ENCODE data around the gene SDHAF1. TPM values are rescaled to one million over a fixed set of nuclear protein-coding genes. Genes with fewer than 3 reads are reported as not detected.

The SDHAF1 gene
- total and polyA plus RNA-seq, 5 donors = 10.9 to 14.9 (median 12.9) TPM

DNA sequence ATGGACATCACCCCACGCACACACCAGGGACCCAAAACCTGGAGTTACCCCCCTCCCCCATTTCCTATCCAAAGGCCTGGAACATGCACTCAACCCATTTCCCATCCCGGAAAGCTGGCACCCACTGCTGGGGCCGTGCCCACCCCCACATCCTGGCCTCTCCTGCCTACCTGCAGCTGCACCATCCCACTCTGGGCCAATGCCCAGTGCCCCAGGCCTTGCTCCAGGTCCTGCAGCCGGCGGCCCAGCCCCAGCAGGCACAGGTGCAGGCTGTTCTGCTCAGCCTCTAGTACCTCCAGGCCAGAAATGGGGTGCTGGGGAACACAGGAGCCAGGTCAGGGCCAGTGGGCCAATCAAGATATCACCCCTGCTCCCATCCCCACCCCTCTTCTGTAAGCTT lies 12.0 kb downstream of the SDHAF1 start:
- Histone ChIP-seq H3K27me3 (ENCODE audit: control insufficient read depth, insufficient read depth) (no peaks in the 10 kb centered on the region), H3K27ac (ENCODE audit: low read length) (no peak overlapping the region), H3K9me3 (ENCODE audit: control insufficient read depth, low read length) (no peaks in the 10 kb centered on the region), H3K4me3 (ENCODE audit: low read length) (no peak overlapping the region), H3K4me1 (ENCODE audit: control insufficient read depth, insufficient read depth, low read length) (no peaks in the 10 kb centered on the region)
- DNase-seq = no peak
- no peak for ATAC-seq
- 85% methylated on average over 5 of the region's 5 CpGs for WGBS
- intact Hi-C loops (cut with DNase I) = no loop called here

DNA sequence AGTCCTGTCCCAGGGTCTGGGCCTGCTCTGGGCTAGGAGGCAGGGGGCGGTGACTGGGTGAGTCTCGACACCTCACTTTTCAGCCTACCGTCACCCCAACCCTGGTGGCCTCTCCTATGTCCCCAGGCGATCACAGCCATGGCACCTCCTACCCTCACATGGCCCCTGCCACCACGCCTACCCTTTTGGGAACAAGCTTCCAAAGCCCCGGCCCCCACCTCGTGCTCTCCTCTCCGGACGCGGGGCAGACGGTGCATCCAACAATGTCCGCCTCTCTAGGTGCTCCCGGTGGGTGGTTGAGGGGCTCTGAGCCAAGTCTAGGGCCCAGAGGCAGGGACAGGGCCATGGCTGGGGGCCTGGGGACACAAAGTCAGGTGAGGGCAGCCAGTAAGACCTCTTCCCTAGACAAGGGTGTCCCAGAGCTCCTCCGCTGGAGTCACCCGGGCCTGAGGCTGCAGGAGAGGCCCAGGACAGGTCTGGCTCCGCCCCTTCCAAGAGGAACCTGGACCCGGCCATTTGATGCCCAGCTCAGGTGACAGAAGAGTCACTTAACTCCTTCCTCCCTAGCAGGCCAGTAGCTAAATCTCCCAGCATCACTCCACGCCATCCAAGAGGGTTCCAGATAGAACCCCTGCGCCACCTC lies 13.5 kb downstream of the SDHAF1 start, which contains the start of gene SYNE4:
Gene SYNE4, minus strand, starts transcription at position 478 of the 643 bp plus-strand sequence. Its CDS starts 132 bp downstream, at position 346.
- H3K4me1 ChIP-seq (ENCODE audit: control insufficient read depth, insufficient read depth, low read length) = peaks cover 3% of the 10 kb centered on the region

DNA sequence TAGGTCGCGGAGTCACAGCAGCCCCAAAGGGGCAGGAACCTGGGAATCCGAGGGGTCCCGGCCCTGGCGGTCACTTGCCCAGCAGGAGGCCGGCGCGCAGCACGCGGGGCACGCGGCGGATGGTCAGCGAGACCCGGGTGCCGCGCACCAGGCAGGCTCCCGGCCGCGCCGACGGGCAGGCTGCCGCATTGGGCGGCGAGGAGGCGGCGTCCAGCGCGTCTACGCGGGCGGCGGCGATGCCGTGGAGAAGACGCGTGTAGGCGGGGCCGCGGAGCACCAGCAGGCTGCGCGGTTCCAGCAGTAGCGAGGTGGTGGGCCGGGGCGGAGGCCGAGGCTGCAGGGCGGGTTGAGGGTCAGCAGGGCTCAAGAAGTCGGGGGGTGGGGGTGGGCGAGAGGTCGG lies 14.2 kb downstream of the SDHAF1 start:
- DNase-seq = peak; percentile 80 to 91 (median 90)
- Histone ChIP-seq H3K4me3 (ENCODE audit: low read length) (peak overlapping the region; percentile 21), H3K27me3 (ENCODE audit: control insufficient read depth, insufficient read depth) (no peaks in the 10 kb centered on the region), H3K9me3 (ENCODE audit: control insufficient read depth, low read length) (no peaks in the 10 kb centered on the region), H3K4me1 (ENCODE audit: control insufficient read depth, insufficient read depth, low read length) (peaks cover 5% of the 10 kb centered on the region), H3K27ac (ENCODE audit: low read length) (no peak overlapping the region)
- under 1% methylated on average over 50 of the region's 50 CpGs for WGBS
- intact Hi-C loops (cut with DNase I) = no loop called here
- peak; percentile 65 to 68 for ATAC-seq

More for the DNA sequence above, 13.5 kb downstream of the SDHAF1 start, which contains the start of gene SYNE4:
- Histone ChIP-seq H3K27ac (ENCODE audit: low read length) (no peak within 1 kb of the TSS), H3K27me3 (ENCODE audit: control insufficient read depth, insufficient read depth) (no peaks in the 10 kb centered on the region), H3K9me3 (ENCODE audit: control insufficient read depth, low read length) (no peaks in the 10 kb centered on the region), H3K4me3 (ENCODE audit: low read length) (peak within 1 kb of the TSS; percentile 21)
- DNase-seq (no peak), ATAC-seq (peak; percentile 2 to 4)
- intact Hi-C loops (cut with DNase I) = no loop called here
- 50% methylated on average over 19 of the region's 19 CpGs for WGBS

DNA sequence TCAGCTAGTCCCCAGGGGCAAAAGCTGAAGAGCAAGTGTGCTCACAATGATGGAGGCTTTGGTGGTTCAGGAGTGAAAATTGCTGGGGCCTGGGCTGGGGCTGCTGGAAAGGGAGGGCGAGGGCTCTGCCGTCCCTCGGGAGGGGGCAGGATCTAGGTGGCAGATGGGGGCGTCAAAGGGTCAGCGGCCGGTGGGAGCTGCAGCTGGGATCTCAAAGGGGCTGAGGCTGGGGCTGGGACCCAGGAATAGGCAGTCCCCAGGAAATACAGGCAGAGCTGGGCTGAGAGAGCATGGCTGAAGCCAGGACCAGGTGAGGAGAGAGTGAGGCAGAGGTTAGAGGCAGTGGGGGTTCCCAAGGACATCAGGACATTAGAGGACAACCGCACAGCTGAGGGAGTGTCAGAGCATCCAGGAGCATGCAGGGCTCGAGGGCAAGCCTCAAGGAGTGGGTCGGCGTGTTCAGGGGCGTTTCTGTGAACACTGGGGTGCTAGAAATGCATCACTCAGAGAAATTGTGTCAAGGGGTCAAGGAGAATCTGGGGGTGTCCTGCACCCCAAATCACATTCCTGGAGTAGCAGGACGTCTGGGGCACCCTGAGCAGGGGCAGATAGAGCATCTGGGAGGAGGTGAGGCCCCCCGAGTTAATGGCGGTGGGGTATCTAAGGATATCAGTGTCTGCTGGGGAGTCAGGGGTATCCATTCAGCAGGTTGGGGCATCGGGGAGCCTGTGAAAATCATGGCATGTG lies 14.8 kb downstream of the SDHAF1 start:
- H3K9me3 ChIP-seq (ENCODE audit: control insufficient read depth, low read length) = no peaks in the 10 kb centered on the region
- peaks cover 8% of the 10 kb centered on the region for H3K4me1 ChIP-seq (ENCODE audit: control insufficient read depth, insufficient read depth, low read length)
- no peaks in the 10 kb centered on the region for H3K27me3 ChIP-seq (ENCODE audit: control insufficient read depth, insufficient read depth)
- ATAC-seq = no peak
- H3K4me3 ChIP-seq (ENCODE audit: low read length) = peak overlapping the region; percentile 21
- H3K27ac ChIP-seq (ENCODE audit: low read length) = no peak overlapping the region
- DNase-seq = peak in 1 of 3 donors; percentile 14
- 50% methylated on average over 15 of the region's 15 CpGs for WGBS
- intact Hi-C loops (cut with DNase I) = no loop called here

DNA sequence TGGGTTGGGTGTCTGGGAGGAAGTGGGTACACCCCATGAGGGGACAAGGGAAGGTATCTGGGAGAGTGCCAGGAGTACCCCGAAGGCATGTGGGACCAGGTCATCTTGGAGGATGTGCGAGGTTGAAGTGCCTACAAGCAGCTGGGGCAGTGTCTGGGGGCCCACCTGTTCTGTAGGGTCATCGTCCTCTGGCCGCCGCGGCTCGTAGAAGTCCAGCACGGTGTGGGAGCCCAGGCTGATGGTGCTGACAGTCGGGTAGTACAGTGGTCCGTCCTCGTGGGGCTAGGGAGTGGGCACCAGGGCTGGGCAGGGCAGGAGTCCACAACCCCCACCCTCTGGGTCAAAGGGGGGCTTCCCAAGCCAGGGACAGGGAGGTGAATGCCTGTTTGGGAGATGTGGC lies 15.4 kb downstream of the SDHAF1 start:
- 94% methylated on average over 11 of the region's 11 CpGs for WGBS
- Histone ChIP-seq H3K9me3 (ENCODE audit: control insufficient read depth, low read length) (no peaks in the 10 kb centered on the region), H3K27me3 (ENCODE audit: control insufficient read depth, insufficient read depth) (no peaks in the 10 kb centered on the region), H3K27ac (ENCODE audit: low read length) (no peak overlapping the region), H3K4me1 (ENCODE audit: control insufficient read depth, insufficient read depth, low read length) (peaks cover 9% of the 10 kb centered on the region), H3K4me3 (ENCODE audit: low read length) (no peak overlapping the region)
- intact Hi-C loops (cut with DNase I) = no loop called here
- ATAC-seq (no peak), DNase-seq (peak in 1 of 3 donors; percentile 49)

DNA sequence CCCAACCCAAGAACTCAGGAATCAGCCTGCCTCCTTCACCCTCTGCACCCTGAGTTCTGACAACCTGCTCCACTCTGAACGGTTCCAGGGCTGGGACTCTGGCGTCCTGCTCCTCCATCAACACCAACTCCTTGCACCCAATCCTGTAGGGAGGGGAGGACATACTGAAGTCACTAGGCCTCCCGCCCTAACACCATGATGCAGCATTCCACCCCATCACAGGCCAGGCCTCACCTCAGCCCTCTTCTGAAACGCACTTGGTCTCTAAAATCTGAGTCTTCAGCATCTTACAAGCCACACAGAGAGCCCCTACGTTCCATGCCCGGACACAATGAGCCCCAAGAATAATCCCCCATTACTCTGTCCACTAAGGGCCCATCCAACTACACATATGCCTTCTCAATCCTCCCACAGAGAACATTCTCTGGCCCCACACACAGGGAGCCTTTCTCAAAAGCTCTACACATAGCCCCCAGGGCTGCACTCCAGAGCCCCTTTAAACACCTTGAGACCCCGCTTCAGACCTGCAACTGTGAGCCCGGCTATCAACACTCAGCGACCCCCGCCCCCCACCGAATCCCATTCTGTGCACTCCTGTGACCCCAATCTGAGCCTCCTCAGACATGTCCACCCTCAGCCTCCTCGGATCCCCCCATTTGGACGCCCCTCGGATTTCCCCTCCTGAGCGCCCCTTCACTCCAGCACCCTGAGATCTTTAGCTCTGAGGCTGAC lies 18.5 kb downstream of the SDHAF1 start:
- ATAC-seq = no peak
- WGBS = 31% methylated on average over 15 of the region's 15 CpGs
- Histone ChIP-seq H3K27ac (ENCODE audit: low read length) (peak overlapping the region; percentile 79), H3K4me3 (ENCODE audit: low read length) (peak overlapping the region; percentile 89), H3K4me1 (ENCODE audit: control insufficient read depth, insufficient read depth, low read length) (peaks cover 9% of the 10 kb centered on the region), H3K27me3 (ENCODE audit: control insufficient read depth, insufficient read depth) (no peaks in the 10 kb centered on the region), H3K9me3 (ENCODE audit: control insufficient read depth, low read length) (no peaks in the 10 kb centered on the region)
- intact Hi-C loops (cut with DNase I) = no loop called here
- peak in 2 of 3 donors; percentile 26 to 28 for DNase-seq

DNA sequence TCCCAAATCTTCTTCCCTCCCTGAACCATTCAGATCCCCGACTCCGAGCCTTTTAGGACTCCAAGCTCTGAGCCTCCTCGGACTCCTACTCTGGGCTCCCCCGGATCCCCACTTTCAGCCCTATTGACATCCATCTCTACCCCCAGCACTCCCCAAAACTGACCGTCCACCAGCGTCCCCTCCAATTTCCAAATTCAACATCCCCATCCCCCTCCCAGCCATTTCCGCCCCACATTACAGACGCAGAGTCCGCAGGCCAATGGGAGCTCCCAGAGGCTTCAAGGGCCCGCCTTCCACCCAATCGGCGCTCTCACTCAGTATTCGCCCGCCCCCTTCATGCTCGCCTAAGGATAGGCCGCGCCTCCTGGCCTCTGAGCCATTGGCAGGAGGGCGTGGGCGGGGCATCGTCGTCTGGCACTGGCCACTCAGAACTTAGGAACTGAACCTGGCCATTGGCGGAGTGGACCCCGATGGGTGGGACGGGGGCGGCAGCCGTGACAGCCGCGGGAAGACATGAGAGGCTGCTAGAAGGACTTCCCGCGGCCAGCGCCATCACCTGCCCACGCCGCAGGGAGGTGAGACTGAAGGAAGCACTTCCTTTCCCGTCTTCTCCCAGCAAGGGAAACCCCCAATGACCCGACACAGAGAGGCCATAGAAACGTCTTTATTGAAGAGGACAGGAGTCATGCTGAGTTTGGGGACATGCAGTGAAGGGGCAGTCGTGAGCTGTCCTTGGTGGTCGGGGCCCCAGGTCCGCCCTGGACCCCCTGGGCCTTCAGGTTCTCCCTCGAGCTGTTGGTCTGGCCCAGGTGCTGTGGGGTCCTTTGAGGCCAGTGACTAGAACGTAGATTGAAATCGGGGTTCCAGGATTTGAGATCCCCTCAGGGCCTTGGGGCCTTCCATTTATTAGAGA lies 19.3 kb downstream of the SDHAF1 start, which contains the start of gene ALKBH6:
Gene ALKBH6, minus strand, starts transcription at position 202 of the 913 bp plus-strand sequence. CDS start 816 bp downstream, outside the sequence.
- peak; percentile 99 for ATAC-seq
- Histone ChIP-seq H3K27me3 (ENCODE audit: control insufficient read depth, insufficient read depth) (no peaks in the 10 kb centered on the region), H3K27ac (ENCODE audit: low read length) (peak within 1 kb of the TSS; percentile 79), H3K4me1 (ENCODE audit: control insufficient read depth, insufficient read depth, low read length) (peaks cover 9% of the 10 kb centered on the region), H3K9me3 (ENCODE audit: control insufficient read depth, low read length) (no peaks in the 10 kb centered on the region), H3K4me3 (ENCODE audit: low read length) (peak within 1 kb of the TSS; percentile 89)
- intact Hi-C loops (cut with DNase I) = no loop called here
- 1% methylated on average over 42 of the region's 42 CpGs for WGBS
- DNase-seq = peak; percentile 100

DNA sequence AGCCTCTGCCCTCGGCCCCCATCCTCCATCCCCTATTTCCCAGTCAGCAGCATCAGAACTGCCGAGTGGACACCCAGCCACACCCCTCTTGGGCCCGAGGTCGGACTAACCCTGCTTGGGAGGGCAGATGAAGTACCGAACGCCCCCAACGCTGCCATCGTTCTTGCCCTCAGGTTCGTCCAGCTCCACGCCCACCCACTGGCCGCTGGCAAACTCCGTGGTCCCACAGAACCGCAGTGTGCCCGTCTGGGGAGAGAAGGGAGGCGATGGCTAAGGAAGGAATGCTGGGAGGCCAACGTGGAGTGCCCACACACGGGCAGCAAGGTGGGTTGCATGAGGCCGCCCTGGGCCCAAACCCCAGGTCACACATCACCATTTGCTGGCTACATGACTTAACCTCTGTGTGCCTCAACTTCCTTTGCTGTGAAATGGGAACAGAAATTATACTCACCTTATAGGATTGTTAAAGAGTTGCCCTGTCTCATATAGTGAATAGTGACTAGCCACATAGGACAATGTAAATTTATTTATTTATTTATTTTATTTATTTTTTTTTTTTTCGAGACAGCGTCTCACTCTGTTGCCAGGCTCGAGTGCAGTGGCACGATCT lies 24.2 kb downstream of the SDHAF1 start:
- DNase-seq (peak in 1 of 3 donors; percentile 50), ATAC-seq (no peak)
- Histone ChIP-seq H3K27ac (ENCODE audit: low read length) (no peak overlapping the region), H3K4me3 (ENCODE audit: low read length) (no peak overlapping the region), H3K9me3 (ENCODE audit: control insufficient read depth, low read length) (no peaks in the 10 kb centered on the region), H3K27me3 (ENCODE audit: control insufficient read depth, insufficient read depth) (no peaks in the 10 kb centered on the region), H3K4me1 (ENCODE audit: control insufficient read depth, insufficient read depth, low read length) (peaks cover 4% of the 10 kb centered on the region)
- WGBS = 92% methylated on average over 22 of the region's 22 CpGs
- intact Hi-C loops (cut with DNase I) = no loop called here

DNA sequence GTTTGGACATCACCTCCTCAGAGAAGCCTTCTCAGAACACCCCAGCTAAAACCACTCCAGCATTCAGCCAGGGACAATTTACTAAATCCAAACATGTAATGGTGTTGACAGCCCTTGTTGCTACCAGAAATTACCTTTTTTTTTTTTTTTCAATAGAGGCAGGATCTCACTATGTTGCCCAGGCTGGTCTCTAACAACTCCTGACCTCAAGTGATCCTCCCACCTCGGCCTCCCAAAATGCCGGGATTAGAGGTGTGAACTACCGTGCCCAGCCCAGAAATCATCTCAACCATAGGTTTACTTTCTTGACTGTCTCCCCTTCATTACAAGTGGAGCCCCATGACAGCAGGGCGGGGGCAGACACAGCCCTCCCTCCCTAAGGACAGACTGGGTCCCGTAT lies 28.4 kb downstream of the SDHAF1 start:
- DNase-seq = peak in 1 of 3 donors; percentile 18
- WGBS = 91% methylated on average over 5 of the region's 5 CpGs
- H3K4me3 ChIP-seq (ENCODE audit: low read length) = no peak overlapping the region
- no peaks in the 10 kb centered on the region for H3K9me3 ChIP-seq (ENCODE audit: control insufficient read depth, low read length)
- H3K27ac ChIP-seq (ENCODE audit: low read length) = no peak overlapping the region
- intact Hi-C loops (cut with DNase I) = no loop called here
- ATAC-seq = no peak
- no peaks in the 10 kb centered on the region for H3K4me1 ChIP-seq (ENCODE audit: control insufficient read depth, insufficient read depth, low read length)
- H3K27me3 ChIP-seq (ENCODE audit: control insufficient read depth, insufficient read depth) = no peaks in the 10 kb centered on the region

DNA sequence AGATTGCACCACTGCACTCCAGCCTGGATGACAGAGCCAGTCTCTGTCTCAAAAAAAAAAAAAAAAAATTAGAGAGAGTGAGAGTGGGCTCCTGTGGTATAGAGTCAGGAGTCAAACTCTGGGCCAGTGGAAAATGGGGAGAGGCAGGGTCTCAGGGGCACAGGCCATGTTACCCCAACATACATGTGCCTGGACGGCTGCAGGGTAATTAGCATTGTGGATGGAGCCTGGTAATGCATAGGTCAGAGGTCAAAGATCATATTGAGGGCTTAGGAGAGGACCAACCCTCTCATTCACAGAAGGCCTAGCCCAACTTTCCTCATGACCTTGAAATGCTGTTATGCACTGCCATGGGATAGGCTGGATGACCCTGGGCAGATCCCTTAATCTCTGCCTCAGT lies 30.6 kb downstream of the SDHAF1 start:
- ATAC-seq (no peak), DNase-seq (peak in 1 of 3 donors; percentile 3)
- intact Hi-C loops (cut with DNase I) = no loop called here
- Histone ChIP-seq H3K9me3 (ENCODE audit: control insufficient read depth, low read length) (no peaks in the 10 kb centered on the region), H3K27ac (ENCODE audit: low read length) (no peak overlapping the region), H3K4me3 (ENCODE audit: low read length) (no peak overlapping the region), H3K4me1 (ENCODE audit: control insufficient read depth, insufficient read depth, low read length) (no peaks in the 10 kb centered on the region), H3K27me3 (ENCODE audit: control insufficient read depth, insufficient read depth) (no peaks in the 10 kb centered on the region)
- WGBS = 66% methylated on average over 1 of the region's 1 CpG

All from right cardiac atrium (tissue), 5 donors.